Hematopoietic multipotent progenitor cell (in vitro differentiated cells): ENCODE data around the gene SCAANT1. TPM values are rescaled to one million over a fixed set of nuclear protein-coding genes. Genes with fewer than 3 reads are reported as not detected.

Source experiments
- DNase-seq, 3 donors: peaks; one replicate each; pipeline ENCODE4 v3.0.0-alpha.2; 2011 to 2015; ENCODE audit warnings: low read depth in 2 of 3, low spot score in 2 of 3
- total RNA-seq: library from RNA; depleted of rRNA; stranded (reverse); fragments of >200 nt; gene quantifications from one replicate; pipeline ENCODE4 v1.2.3, GENCODE V29; 2012

SCAANT1 gene
- total RNA-seq, 1 donor = not detected

- no peak for DNase-seq
These were observed 6.2 kb downstream of the SCAANT1 start for GRCh38 chr3:63905731-63906620.

- DNase-seq = peak in 1 of 3 donors; percentile 27
These were observed 11.7 kb downstream of the SCAANT1 start for GRCh38 chr3:63900459-63900858.

- DNase-seq = no peak
These were observed 12.2 kb downstream of the SCAANT1 start for GRCh38 chr3:63900010-63900409.

GRCh38 chr3:63896332-63897030, 15.7 kb downstream of the SCAANT1 start:
- DNase-seq = no peak

- DNase-seq = no peak
These were observed 16.6 kb downstream of the SCAANT1 start for GRCh38 chr3:63895422-63896189.

GRCh38 chr3:63892773-63893352, 19.3 kb downstream of the SCAANT1 start:
- DNase-seq = no peak

GRCh38 chr3:63891518-63891917, 20.7 kb downstream of the SCAANT1 start:
- DNase-seq = no peak

GRCh38 chr3:63886858-63887257, 25.3 kb downstream of the SCAANT1 start:
- no peak for DNase-seq

GRCh38 chr3:63880653-63881052, 31.5 kb downstream of the SCAANT1 start:
- no peak for DNase-seq

GRCh38 chr3:63878394-63879060, 33.7 kb downstream of the SCAANT1 start:
- no peak for DNase-seq

GRCh38 chr3:63877737-63878393, 34.3 kb downstream of the SCAANT1 start:
- DNase-seq = no peak

GRCh38 chr3:63876260-63876659, 35.9 kb downstream of the SCAANT1 start:
- DNase-seq = no peak

GRCh38 chr3:63875510-63875909, 36.7 kb downstream of the SCAANT1 start:
- DNase-seq = no peak

GRCh38 chr3:63874769-63875168, 37.4 kb downstream of the SCAANT1 start:
- no peak for DNase-seq

GRCh38 chr3:63872135-63872924, 39.9 kb downstream of the SCAANT1 start:
- DNase-seq = no peak

GRCh38 chr3:63870615-63871005, 41.6 kb downstream of the SCAANT1 start:
- no peak for DNase-seq

- DNase-seq = no peak
These were observed 42.1 kb downstream of the SCAANT1 start for GRCh38 chr3:63869940-63870614.

GRCh38 chr3:63867225-63867624, 45.0 kb downstream of the SCAANT1 start:
- no peak for DNase-seq
